GM23248 (cell line): ENCODE measurements around the gene PPT1. TPM values are rescaled to one million over a fixed set of nuclear protein-coding genes. Genes with fewer than 3 reads are reported as not detected.
A peak's percentile ranks its signal among the peaks of the same experiment; 100 is the strongest.

ENCODE experiments used
- DNase-seq: peaks from one replicate; pipeline ENCODE4 v3.0.0-alpha.2; 2015
- H2AFZ ChIP-seq: fragments of 200-600 bp; sonication (generic); 2 replicates; pipeline ENCODE4 v1.6.1; 2016; ENCODE audit warnings: antibody characterized with exemption
- H3F3A ChIP-seq: fragments of 200-600 bp; sonication (generic); 2 replicates; pipeline ENCODE4 v1.6.1; 2016; ENCODE audit warnings: mild to moderate bottlenecking, antibody characterized with exemption, mixed run types; ENCODE audit not compliant: insufficient read depth
- H3K27ac ChIP-seq: fragments of 200-600 bp; sonication (generic); 2 replicates; pipeline ENCODE4 v1.5.1; 2016; ENCODE audit warnings: mild to moderate bottlenecking
- H3K27me3 ChIP-seq: fragments of 200-600 bp; sonication (generic); replicated peaks from 2 replicates; pipeline ENCODE4 v1.6.1; 2016; ENCODE audit warnings: mild to moderate bottlenecking; ENCODE audit not compliant: insufficient read depth
- H3K36me3 ChIP-seq: fragments of 200-600 bp; sonication (generic); 2 replicates; pipeline ENCODE4 v1.6.1; 2016; ENCODE audit warnings: low read depth, mild to moderate bottlenecking
- H3K4me1 ChIP-seq: fragments of 200-600 bp; sonication (generic); 2 replicates; pipeline ENCODE4 v1.6.1; 2016; ENCODE audit warnings: mild to moderate bottlenecking; ENCODE audit not compliant: insufficient read depth
- H3K4me2 ChIP-seq: fragments of 200-600 bp; sonication (generic); one replicate; pipeline ENCODE4 v1.6.1; 2016; ENCODE audit warnings: mild to moderate bottlenecking; ENCODE audit not compliant: unreplicated experiment
- H3K4me3 ChIP-seq: fragments of 200-600 bp; sonication (generic); 2 replicates; pipeline ENCODE4 v1.5.1; 2016; ENCODE audit warnings: mild to moderate bottlenecking
- H3K79me2 ChIP-seq: fragments of 200-600 bp; sonication (generic); 2 replicates; pipeline ENCODE4 v1.6.1; 2016; ENCODE audit warnings: mild to moderate bottlenecking; ENCODE audit not compliant: insufficient read depth
- H3K9ac ChIP-seq: fragments of 200-600 bp; sonication (generic); 2 replicates; pipeline ENCODE4 v1.6.1; 2016; ENCODE audit warnings: mild to moderate bottlenecking
- H3K9me2 ChIP-seq: fragments of 200-600 bp; sonication (generic); 2 replicates; pipeline ENCODE4 v1.6.1; 2016; ENCODE audit warnings: mixed run types, mild to moderate bottlenecking, moderate library complexity; ENCODE audit not compliant: insufficient read depth
- H3K9me3 ChIP-seq: fragments of 200-600 bp; sonication (generic); one replicate; pipeline ENCODE4 v1.6.1; 2017; ENCODE audit warnings: low read depth
- H4K20me1 ChIP-seq: fragments of 200-600 bp; sonication (generic); 2 replicates; pipeline ENCODE4 v1.6.0; 2016; ENCODE audit not compliant: insufficient read depth
- EZH2 ChIP-seq: fragments of 200-600 bp; sonication (generic); IDR thresholded peaks from 2 replicates; pipeline ENCODE4 v1.6.1; 2018; ENCODE audit warnings: antibody characterized with exemption, mild to moderate bottlenecking; ENCODE audit not compliant: insufficient read depth, poor library complexity, severe bottlenecking
- EZH2phosphoT487 ChIP-seq: fragments of 200-600 bp; sonication (generic); IDR thresholded peaks from 2 replicates; pipeline ENCODE4 v1.6.1; 2018; ENCODE audit warnings: antibody characterized with exemption, moderate library complexity, mild to moderate bottlenecking, low read depth; ENCODE audit not compliant: insufficient read depth
- WGBS, 2 experiments: methylation state at CpG; one replicate each; pipeline ENCODE4 v1.1.6; 2015 to 2017; ENCODE audit warnings: low lambda C conversion rate in 2 of 2, low coverage in 1 of 2; ENCODE audit errors: missing lambda C conversion rate in 2 of 2; 5-methylcytosine and 5-hydroxymethylcytosine counted together
- in situ Hi-C: fragments of 300-500 bp; cut with MboI; formaldehyde crosslinking; loops from 2 replicates; pipeline ENCODE4 v1.15.0; 2020
- polyA plus RNA-seq: library from polyadenylated mRNA; unstranded; fragments of >200 nt; fragmentation: Nextera tagmentation; extraction: Ambion mirVana; gene quantifications from 2 replicates; pipeline ENCODE4 v1.2.1, GENCODE V29; 2016
- total RNA-seq: library from RNA; depleted of rRNA; stranded (reverse); fragments of >200 nt; shearing (Covaris generic); gene quantifications from 2 replicates; pipeline ENCODE4 v1.2.3, GENCODE V29; 2014

Gene PPT1
- total and polyA plus RNA-seq, 2 experiments from 2014 or later = 38.3 to 54.0 TPM

GRCh38 chr1:40045766-40046165 is 51.3 kb downstream of the PPT1 start:
- WGBS, 2 experiments = 95 to 96% methylated on average over 3 of the region's 3 CpGs
- no peak overlapping the region for H2AFZ ChIP-seq
- TF ChIP-seq EZH2 (no peak), EZH2phosphoT487 (no peak)
- no peaks in the 10 kb centered on the region for H3K9me3 ChIP-seq
- H3K27ac ChIP-seq = peak overlapping the region; percentile 3; the same call in 1 of the 2 replicates
- no peak for DNase-seq
- peaks cover 9% of the 10 kb centered on the region; the same call in 1 of the 2 replicates for H3K36me3 ChIP-seq
- H3K9ac ChIP-seq = no peak overlapping the region
- in situ Hi-C loops = no loop called here
- H3K79me2 ChIP-seq = peaks cover 100% of the 10 kb centered on the region
- H3F3A ChIP-seq = peaks cover 49% of the 10 kb centered on the region
- no peaks in the 10 kb centered on the region for H3K27me3 ChIP-seq
- no peaks in the 10 kb centered on the region for H3K9me2 ChIP-seq
- peaks cover 14% of the 10 kb centered on the region; the same call in 1 of the 2 replicates for H4K20me1 ChIP-seq
- peaks cover 64% of the 10 kb centered on the region for H3K4me1 ChIP-seq
- no peak overlapping the region for H3K4me3 ChIP-seq
- H3K4me2 ChIP-seq = no peak overlapping the region

- Histone ChIP-seq H2AFZ (no peak overlapping the region), H3K4me2 (no peak overlapping the region), H3K36me3 (peaks cover 7% of the 10 kb centered on the region; the same call in 1 of the 2 replicates), H4K20me1 (peaks cover 14% of the 10 kb centered on the region; the same call in 1 of the 2 replicates), H3K4me3 (no peak overlapping the region), H3F3A (peaks cover 47% of the 10 kb centered on the region), H3K79me2 (peaks cover 97% of the 10 kb centered on the region), H3K9ac (no peak overlapping the region), H3K9me2 (no peaks in the 10 kb centered on the region), H3K27me3 (no peaks in the 10 kb centered on the region), H3K27ac (peak overlapping the region; percentile 3; the same call in 1 of the 2 replicates), H3K9me3 (no peaks in the 10 kb centered on the region), H3K4me1 (peaks cover 61% of the 10 kb centered on the region)
- in situ Hi-C loops = no loop called here
- 93 to 95% methylated on average over 4 of the region's 4 CpGs for WGBS, 2 experiments
- TF ChIP-seq EZH2 = no peak
- no peak for TF ChIP-seq EZH2phosphoT487
- DNase-seq = peak; percentile 39
Measured at GRCh38 chr1:40045182-40045581, 51.9 kb downstream of the PPT1 start.

- 68 to 70% methylated on average over 3 of the region's 3 CpGs for WGBS, 2 experiments
- Histone ChIP-seq H3K4me2 (peak overlapping the region; percentile 33), H3K9me2 (no peaks in the 10 kb centered on the region), H3K36me3 (peaks cover 5% of the 10 kb centered on the region; the same call in 1 of the 2 replicates), H3K4me1 (peaks cover 55% of the 10 kb centered on the region), H3K9ac (peak overlapping the region; percentile 22; the same call in 1 of the 2 replicates), H3K27me3 (no peaks in the 10 kb centered on the region), H4K20me1 (peaks cover 14% of the 10 kb centered on the region; the same call in 1 of the 2 replicates), H2AFZ (no peak overlapping the region), H3F3A (peaks cover 40% of the 10 kb centered on the region), H3K9me3 (no peaks in the 10 kb centered on the region), H3K27ac (peak overlapping the region; percentile 5; the same call in 1 of the 2 replicates), H3K79me2 (peaks cover 86% of the 10 kb centered on the region), H3K4me3 (peak overlapping the region; percentile 99)
- in situ Hi-C loops = no loop called here
- peak; percentile 7 for DNase-seq
- TF ChIP-seq EZH2 (no peak), EZH2phosphoT487 (no peak)
Measured at GRCh38 chr1:40044110-40044509, 52.9 kb downstream of the PPT1 start.

GRCh38 chr1:40042341-40042740 is 54.7 kb downstream of the PPT1 start:
- TF ChIP-seq EZH2 (no peak), EZH2phosphoT487 (no peak)
- peak; percentile 56 for DNase-seq
- peak overlapping the region; percentile 99 for H3K4me3 ChIP-seq

More at GRCh38 chr1:40042341-40042740, 54.7 kb downstream of the PPT1 start:
- Histone ChIP-seq H3K27me3 (no peaks in the 10 kb centered on the region), H3K36me3 (peaks cover 5% of the 10 kb centered on the region; the same call in 1 of the 2 replicates), H3K79me2 (peaks cover 69% of the 10 kb centered on the region), H3K9me3 (no peaks in the 10 kb centered on the region), H4K20me1 (peaks cover 14% of the 10 kb centered on the region; the same call in 1 of the 2 replicates), H2AFZ (no peak overlapping the region), H3F3A (peaks cover 43% of the 10 kb centered on the region), H3K4me2 (peak overlapping the region; percentile 100), H3K9me2 (no peaks in the 10 kb centered on the region), H3K9ac (peak overlapping the region; percentile 94), H3K4me1 (peaks cover 54% of the 10 kb centered on the region), H3K27ac (peak overlapping the region; percentile 65; the same call in 1 of the 2 replicates)
- in situ Hi-C loops = no loop called here
- whole genome bisulfite sequencing, 2 experiments = 82 to 86% methylated on average over 4 of the region's 4 CpGs
